Hippocampal formation (tissue), 2 donors: ENCODE data around the gene RIN2.
A peak's percentile ranks its signal among the peaks of the same experiment; 100 is the strongest.

ENCODE experiments used
- DNase-seq, 2 donors: peaks; one replicate each; lab custom pipeline; 2025; lab: John Stamatoyannopoulos, UW

Gene RIN2

GRCh38 chr20:19765913-19766312 lies 7.9 kb downstream of the RIN2 start:
- no peak for DNase-seq

GRCh38 chr20:19767070-19767469 lies 9.0 kb downstream of the RIN2 start:
- DNase-seq: no peak

DNA sequence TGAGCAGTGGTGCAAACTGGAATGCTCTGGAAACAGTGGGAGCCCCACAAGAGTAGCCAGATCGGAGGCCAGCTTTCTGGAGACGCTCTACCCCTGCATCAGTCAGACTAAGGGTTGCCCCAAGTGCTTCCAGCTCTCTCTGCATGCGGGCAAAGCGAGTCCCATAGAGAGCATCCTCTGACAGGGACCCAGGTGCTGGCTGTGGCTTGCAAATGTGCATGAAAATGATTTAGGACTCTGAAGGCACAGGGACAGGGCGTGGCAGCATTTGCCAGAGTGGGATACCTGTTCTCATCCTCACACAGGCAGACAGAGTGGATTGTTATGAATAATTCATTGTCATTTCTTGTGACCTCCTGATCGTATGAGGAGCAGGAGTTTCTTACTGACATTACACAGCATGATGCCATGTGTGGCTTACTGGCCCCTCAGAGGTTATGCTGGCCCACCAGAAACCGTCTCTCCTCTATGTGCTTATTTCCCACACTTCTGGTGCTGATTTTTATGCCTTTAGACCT lies 10.3 kb downstream of the RIN2 start:
- no peak for DNase-seq

DNA sequence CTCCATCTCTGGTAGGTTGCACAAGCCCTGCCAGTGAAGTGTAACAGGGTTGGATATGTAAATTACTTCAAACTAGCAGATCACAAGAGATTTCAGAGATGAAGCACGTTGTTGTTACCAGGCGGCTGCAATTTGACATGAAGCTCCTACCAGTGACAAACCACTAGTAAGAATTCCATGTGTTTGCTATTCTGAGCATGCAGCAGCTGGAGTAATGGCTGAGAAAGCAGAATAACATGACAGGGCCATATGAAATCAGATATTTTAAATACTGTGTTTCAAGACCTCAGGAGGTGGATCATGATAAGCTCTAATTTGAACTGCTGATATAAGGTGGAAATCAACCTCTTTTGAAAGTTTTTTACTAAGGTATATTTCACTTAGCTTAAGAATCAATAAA lies 11.4 kb downstream of the RIN2 start:
- DNase-seq: no peak

GRCh38 chr20:19770375-19770774 lies 12.3 kb downstream of the RIN2 start:
- DNase-seq: no peak

- no peak for DNase-seq
Observed at GRCh38 chr20:19771031-19771430, 13.0 kb downstream of the RIN2 start.

- no peak for DNase-seq
Observed at GRCh38 chr20:19773471-19773870, 15.4 kb downstream of the RIN2 start.

- DNase-seq: peak; percentile 37 to 38
Observed at GRCh38 chr20:19774135-19774933, 16.3 kb downstream of the RIN2 start.

DNA sequence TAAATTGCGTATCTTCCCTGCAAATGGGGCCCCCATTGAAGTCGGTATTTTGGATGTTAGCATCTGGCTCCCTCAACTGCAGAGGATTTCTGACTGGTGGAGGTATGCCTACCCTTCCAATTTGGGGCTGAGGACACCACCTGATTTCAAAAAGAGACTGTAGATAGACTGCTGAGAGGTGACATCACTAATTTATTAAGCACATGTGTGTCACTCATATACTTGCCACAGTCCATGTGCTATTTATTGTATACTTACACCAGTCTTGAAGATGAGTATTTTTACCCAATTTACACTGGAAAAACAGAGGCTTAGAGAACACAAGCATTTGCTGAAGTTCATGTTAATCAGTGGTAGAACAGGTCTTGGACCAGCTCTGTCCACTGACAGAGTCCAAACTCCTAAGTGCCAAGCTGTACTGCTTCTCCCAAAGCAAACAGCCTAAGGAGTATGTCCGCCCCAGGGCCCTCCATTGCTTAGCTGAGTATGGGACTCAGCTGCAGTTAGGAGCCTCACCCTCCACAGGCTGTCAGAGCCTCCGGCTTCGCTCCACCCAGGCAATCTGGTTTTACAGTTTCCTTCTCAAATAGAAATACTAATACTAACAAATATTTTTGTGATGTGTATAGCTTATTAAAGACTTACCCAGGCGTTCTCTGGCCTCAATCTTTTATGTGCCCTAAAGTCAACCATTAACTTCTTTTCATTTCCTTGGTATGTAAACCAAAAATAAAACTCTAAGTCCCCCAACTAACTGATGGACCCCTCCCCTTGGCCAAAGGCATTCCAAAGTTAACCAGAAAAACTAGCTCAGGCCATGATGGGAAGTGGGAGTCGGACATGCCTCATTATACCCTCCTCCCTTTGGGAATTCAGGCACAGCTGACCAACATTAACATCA lies 17.5 kb downstream of the RIN2 start:
- DNase-seq: no peak

DNA sequence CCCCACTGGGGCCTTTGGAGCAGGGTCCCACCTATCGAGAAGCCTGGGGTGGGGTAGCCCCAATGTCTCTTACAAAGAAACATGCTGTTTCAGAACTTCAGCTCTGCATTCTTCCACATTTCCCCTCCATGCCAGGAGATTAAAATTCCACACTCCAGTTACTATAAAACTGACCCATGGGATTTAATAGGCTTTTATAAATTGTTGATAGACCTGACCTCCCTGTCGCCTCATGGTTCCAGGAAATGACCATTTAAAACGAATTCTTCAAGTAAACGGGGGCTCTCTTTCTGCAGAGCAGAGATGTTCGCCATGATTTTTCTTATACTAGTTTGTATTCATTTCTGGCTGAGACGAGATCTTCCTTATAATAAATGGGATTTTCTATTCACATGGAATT lies 19.3 kb downstream of the RIN2 start:
- DNase-seq: no peak

DNA sequence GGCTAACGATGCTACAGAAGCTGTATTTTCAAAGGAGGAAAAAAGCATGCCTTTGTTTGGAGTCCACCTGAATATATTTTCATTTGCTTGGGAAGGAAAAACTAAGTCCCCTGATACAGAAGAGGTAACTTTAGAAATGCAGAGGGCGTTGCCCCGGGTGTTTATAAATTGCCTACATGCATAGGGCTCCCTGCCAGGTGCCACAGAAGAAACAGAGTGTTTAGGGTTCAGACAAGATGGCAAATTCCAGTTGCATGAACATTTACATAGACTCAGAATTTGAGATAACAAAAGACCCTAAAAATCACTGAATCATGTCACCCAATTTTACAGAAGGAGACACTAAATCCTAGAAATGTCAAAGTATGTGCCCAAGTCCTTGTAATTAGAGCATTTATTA lies 19.9 kb downstream of the RIN2 start:
- DNase-seq: no peak

GRCh38 chr20:19778404-19778803 lies 20.3 kb downstream of the RIN2 start:
- no peak for DNase-seq

GRCh38 chr20:19779634-19780033 lies 21.6 kb downstream of the RIN2 start:
- no peak for DNase-seq

GRCh38 chr20:19780261-19780660 lies 22.2 kb downstream of the RIN2 start:
- no peak for DNase-seq

DNA sequence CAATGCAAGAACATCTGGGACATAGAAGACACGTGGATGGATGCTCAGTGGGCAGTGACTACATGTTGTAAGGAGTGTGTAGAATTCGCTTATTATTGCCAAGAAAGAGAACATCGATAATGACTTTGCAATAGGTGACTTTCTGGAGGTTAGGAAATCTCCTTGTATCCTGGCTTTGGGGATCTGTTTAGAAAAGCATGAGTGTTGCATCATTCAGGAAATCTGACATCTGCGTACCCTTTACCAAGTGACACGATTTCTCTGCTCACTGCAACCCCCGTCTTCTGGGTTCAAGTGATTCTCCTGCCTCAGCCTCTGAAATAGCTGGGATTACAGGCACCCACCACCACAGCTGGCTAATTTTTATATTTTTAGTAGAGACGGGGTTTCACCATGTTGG lies 23.2 kb downstream of the RIN2 start:
- DNase-seq: no peak

DNA sequence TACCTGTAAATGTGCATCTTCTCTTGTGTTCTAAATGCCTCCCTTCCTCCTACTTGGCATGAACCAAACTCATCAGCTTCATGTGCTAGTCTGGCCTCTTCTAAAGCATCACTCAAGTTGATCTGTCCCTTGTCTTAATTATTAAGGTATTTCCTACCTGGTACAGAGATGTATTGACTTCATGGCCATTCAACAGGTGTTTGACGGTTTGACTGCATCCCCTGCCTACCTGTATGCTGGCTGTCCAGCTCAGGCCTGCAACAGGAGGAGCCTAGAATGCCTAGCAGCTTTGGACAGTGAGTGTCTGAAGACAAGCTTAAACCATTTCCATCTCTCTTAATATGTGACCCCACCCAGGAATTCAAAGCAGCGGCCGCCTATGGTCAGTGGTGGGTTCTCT lies 24.6 kb downstream of the RIN2 start:
- DNase-seq: no peak

GRCh38 chr20:19783966-19784401 lies 25.9 kb downstream of the RIN2 start:
- no peak for DNase-seq

- peak; percentile 59 to 90 for DNase-seq
Observed at GRCh38 chr20:19784511-19785172, 26.6 kb downstream of the RIN2 start.

GRCh38 chr20:19785173-19785982 lies 27.3 kb downstream of the RIN2 start:
- DNase-seq: no peak

- DNase-seq: no peak
Observed at GRCh38 chr20:19785983-19786285, 27.9 kb downstream of the RIN2 start.

- DNase-seq: no peak
Observed at GRCh38 chr20:19786311-19786710, 28.3 kb downstream of the RIN2 start.

DNA sequence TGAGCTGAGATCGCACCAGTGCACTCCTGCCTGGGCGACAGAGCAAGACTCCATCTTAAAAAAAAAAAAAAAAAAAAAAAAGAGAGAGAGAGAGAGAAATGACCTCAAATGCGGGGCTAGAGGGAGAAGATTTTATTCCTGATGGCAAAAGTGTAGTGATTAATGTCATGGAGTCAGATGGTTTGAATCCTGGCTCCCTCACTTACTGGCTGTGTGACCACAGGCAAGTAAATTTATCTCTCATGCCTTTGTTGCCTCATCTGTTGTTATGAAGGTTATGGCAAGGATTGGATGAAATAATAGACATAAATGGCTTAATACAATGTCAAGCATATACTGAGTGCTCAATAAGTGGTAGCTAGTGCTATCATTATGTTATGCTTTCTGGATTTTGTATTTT lies 29.3 kb downstream of the RIN2 start:
- DNase-seq: no peak
